ENCODE results near the gene AGAP1. TPM values are rescaled to one million over a fixed set of nuclear protein-coding genes. Genes with fewer than 3 reads are reported as not detected.

AGAP1 gene
- total and polyA plus RNA-seq, 11 donors = 5.9 to 21.6 (median 18.9) TPM

DNA sequence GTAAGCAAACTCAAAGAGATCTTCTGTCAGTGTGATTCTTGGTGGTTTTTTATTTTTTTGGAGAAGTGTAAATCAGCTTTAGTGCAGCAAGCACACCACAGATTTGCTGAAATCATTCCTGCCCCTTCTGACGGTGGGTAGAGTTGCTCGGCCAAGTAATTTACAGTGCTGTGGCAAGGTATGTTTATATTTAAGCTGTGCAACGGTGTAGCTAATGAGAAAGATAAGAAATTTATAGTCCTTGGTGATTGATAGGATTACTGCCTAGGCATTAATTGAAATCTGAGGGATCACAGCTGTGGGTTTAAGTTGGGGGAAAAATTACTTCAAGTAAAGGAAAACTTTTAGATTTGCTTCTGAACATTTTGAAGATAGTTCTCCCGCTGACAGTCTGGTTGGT is 286.6 kb downstream of the AGAP1 start:
- ATAC-seq (no peak), DNase-seq (no peak)
- Histone ChIP-seq H3K27ac (no peak overlapping the region), H3K27me3 (no peaks in the 10 kb centered on the region), H3K4me1 (no peaks in the 10 kb centered on the region), H3K4me3 (no peak overlapping the region), H3K9me3 (no peaks in the 10 kb centered on the region), H3K36me3 (peaks cover 0 to 21% (median under 1%) of the 10 kb centered on the region in 9 donors)
- TF ChIP-seq CTCF (IDR thresholded peaks at IDR 0.05) (no peak), POLR2A (IDR thresholded peaks at IDR 0.05) (no peak)
- 92 to 95% (median 94%) methylated on average over 4 of the region's 4 CpGs for WGBS, 4 donors
- intact Hi-C loops (cut with DNase I) = loop anchor here in 5 of 10 donors (5.0 to 10.0 kb wide), 5 partner anchors 402 to 1294 kb away; no protein-coding TSS in a partner anchor

DNA sequence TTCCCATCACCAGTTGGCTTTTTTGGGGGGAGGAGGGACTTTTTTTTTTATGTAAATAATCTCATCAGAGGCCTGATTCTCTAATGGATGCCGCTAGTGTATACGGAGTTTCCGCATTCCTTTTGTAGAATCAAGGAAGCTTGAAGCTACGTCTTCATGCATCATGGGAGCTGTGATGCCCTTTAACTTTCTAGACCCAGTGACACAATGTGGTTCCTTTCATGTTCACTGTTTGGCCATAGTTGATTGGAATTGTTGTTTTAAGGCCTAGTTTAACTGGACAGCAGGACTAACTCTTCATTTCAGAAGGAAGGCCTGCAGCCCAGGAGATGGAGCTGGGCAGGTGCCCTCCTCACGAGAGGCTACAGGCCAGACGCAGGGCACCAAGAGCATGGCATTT is 287.9 kb downstream of the AGAP1 start:
- intact Hi-C loops (cut with DNase I) = loop anchor here in 5 of 10 donors (5.0 to 10.0 kb wide), 5 partner anchors 401 to 1293 kb away; no protein-coding TSS in a partner anchor
- H3K4me1 ChIP-seq = no peaks in the 10 kb centered on the region
- no peaks in the 10 kb centered on the region for H3K27me3 ChIP-seq
- peaks cover 0 to 30% (median 2%) of the 10 kb centered on the region in 9 donors for H3K36me3 ChIP-seq
- no peaks in the 10 kb centered on the region for H3K9me3 ChIP-seq
- TF ChIP-seq POLR2A (IDR thresholded peaks at IDR 0.05) = no peak
- TF ChIP-seq CTCF (IDR thresholded peaks at IDR 0.05) = no peak
- ATAC-seq = no peak
- no peak overlapping the region for H3K4me3 ChIP-seq
- 90 to 96% (median 93%) methylated on average over 6 of the region's 6 CpGs for WGBS, 4 donors
- no peak for DNase-seq
- H3K27ac ChIP-seq = no peak overlapping the region

DNA sequence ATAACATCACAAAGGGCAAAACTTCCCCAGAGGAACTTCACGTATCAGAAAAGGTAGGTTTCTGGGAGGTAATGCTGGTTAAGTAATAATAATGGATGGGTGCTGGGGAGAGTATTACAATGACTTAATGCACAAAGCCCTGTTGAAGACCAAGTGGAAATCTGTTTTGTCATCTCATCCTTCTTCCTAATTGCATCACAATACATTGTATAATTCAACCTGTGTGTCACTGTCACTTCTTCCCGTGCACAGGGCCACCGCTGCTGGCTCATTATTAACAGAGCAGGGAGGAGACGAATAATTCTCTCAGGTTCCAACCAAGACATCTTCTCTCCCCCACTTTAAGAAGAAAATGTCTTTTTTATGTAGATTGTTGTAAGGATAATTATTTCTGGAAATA is 290.9 kb downstream of the AGAP1 start:
- Histone ChIP-seq H3K36me3 (peaks cover 0 to 24% (median 0%) of the 10 kb centered on the region in 9 donors), H3K4me1 (no peaks in the 10 kb centered on the region), H3K9me3 (no peaks in the 10 kb centered on the region), H3K27ac (no peak overlapping the region), H3K4me3 (no peak overlapping the region), H3K27me3 (no peaks in the 10 kb centered on the region)
- DNase-seq = no peak
- intact Hi-C loops (cut with DNase I) = loop anchor here in 5 of 10 donors (5.0 to 10.0 kb wide), 5 partner anchors 398 to 1290 kb away; no protein-coding TSS in a partner anchor
- no peak for TF ChIP-seq CTCF (IDR thresholded peaks at IDR 0.05)
- no peak for TF ChIP-seq POLR2A (IDR thresholded peaks at IDR 0.05)
- no peak for ATAC-seq
- 96 to 98% (median 96%) methylated on average over 4 of the region's 4 CpGs for WGBS, 4 donors

DNA sequence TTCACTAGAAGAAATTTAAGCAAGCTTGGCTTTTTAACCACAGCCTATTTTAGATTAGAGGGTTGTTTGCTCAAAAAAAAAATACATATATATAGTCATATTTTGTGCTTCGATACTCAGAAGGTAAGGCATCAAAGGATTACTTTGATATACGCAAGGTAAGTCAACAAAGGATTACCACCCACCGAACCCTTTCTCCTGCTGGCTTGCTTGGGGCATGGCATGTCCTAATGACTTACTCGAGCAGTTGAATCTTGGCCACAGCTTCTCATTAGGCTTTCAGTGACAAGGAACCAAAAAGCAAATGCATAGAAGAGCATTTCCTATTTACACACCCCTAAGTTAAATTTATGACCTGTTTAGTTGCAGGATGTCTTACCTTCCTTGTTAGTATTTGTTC is 295.7 kb downstream of the AGAP1 start:
- H3K9me3 ChIP-seq = no peaks in the 10 kb centered on the region
- TF ChIP-seq CTCF (IDR thresholded peaks at IDR 0.05) (no peak), POLR2A (IDR thresholded peaks at IDR 0.05) (no peak)
- ATAC-seq = no peak
- intact Hi-C loops (cut with DNase I) = loop anchor here in 3 of 10 donors (10.0 kb wide), 3 partner anchors 1265 to 1285 kb away; no protein-coding TSS in a partner anchor
- no peak overlapping the region for H3K27ac ChIP-seq
- no peaks in the 10 kb centered on the region for H3K27me3 ChIP-seq
- no peak overlapping the region for H3K4me3 ChIP-seq
- peaks cover 0 to 7% (median 0%) of the 10 kb centered on the region in 12 donors for H3K4me1 ChIP-seq
- 85 to 94% (median 89%) methylated on average over 4 of the region's 4 CpGs for WGBS, 4 donors
- peaks cover 0 to 20% (median 0%) of the 10 kb centered on the region in 9 donors for H3K36me3 ChIP-seq
- DNase-seq = no peak

Data from heart left ventricle (tissue), 16 donors.